HG03442 (cell line): Measurements from ENCODE around the gene AARS1.
"Not testable (repeated sequence)": the region's sequence is repeated elsewhere in the genome, so short reads cannot be mapped to it uniquely, and the experiment has no call there.

Experiments
- ATAC-seq: cut with Tn5 transposase; IDR thresholded peaks from one replicate; pipeline ENCODE4 v1.9.1; 2021; ENCODE audit warnings: mild to moderate bottlenecking, moderate library complexity; ENCODE audit not compliant: unreplicated experiment

The AARS1 gene

GRCh38 chr16:70226024-70226423, 63.3 kb downstream of the AARS1 start:
- not testable (repeated sequence) for ATAC-seq

DNA sequence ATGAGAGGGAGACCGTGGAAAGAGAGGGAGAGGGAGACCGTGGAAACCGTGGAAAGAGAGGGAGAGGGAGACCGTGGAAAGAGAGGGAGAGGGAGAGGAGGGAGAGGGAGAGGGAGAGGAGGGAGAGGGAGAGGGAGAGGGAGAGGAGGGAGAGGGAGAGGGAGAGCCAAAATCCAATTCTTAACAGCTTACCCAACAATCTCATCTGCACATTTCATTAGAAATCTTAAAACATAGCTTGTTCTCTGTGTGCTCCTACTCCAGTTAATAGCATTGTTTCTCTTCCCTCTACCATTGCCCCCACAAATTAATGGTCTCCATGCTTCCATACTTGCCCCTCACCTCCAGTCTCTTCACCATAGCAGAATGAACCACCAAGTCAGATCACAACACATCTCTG, 63.9 kb downstream of the AARS1 start:
- ATAC-seq, result not testable (repeated sequence)

- ATAC-seq, result not testable (repeated sequence)
These were observed 64.7 kb downstream of the AARS1 start for GRCh38 chr16:70224645-70225044.

- not testable (repeated sequence) for ATAC-seq
These were observed 65.3 kb downstream of the AARS1 start for GRCh38 chr16:70223971-70224513.

DNA sequence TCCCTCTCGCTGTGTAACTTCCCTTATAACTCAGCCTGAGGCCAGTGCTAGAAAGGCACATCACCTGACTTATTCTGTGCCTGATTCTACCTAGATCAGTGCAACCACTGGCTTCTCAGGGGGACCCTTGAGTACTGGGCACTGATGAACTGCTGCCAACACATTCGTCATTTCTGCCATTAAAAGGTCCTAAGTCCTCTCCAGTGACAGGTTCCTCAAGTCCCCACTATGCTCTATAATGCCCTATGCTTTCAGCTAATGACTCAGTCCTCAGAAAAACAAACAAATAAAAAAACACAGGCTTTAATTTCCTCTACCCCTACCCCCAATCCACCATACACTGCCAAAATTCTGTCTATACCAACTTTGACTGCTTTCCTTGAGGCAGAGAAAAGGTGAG, 66.1 kb downstream of the AARS1 start:
- not testable (repeated sequence) for ATAC-seq

GRCh38 chr16:70222574-70222973, 66.7 kb downstream of the AARS1 start:
- not testable (repeated sequence) for ATAC-seq

- ATAC-seq, result not testable (repeated sequence)
These were observed 70.7 kb downstream of the AARS1 start for GRCh38 chr16:70218586-70218985.

GRCh38 chr16:70206382-70206781, 82.9 kb downstream of the AARS1 start:
- not testable (repeated sequence) for ATAC-seq

DNA sequence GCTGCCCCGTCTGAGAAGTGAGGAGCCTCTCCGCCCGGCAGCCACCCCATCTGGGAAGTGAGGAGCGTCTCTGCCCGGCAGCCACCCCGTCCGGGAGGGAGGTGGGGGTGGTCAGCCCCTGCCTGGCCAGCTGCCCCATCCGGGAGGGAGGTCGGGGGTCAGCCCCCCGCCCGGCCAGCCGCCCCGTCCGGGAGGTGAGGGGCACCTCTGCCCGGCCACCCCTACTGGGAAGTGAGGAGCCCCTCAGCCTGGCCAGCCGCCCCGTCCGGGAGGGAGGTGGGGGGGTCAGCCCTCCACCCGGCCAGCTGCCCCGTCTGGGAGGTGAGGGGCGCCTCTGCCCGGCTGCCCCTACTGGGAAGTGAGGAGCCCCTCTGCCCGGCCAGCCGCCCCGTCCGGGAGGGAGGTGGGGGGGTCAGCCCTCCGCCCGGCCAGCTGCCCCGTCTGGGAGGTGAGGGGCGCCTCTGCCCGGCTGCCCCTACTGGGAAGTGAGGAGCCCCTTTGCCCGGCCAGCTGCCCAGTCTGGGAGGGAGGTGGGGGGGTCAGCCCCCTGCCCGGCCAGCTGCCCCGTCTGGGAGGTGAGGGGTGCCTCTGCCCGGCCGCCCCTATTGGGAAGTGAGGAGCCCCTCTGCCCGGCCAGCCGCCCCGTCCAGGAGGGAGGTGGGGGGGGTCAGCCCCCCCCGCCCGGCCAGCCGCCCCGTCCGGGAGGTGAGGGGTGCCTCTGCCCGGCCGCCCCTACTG, 84.5 kb downstream of the AARS1 start:
- ATAC-seq, result not testable (repeated sequence)

GRCh38 chr16:70204010-70204409, 85.3 kb downstream of the AARS1 start:
- ATAC-seq, result not testable (repeated sequence)

DNA sequence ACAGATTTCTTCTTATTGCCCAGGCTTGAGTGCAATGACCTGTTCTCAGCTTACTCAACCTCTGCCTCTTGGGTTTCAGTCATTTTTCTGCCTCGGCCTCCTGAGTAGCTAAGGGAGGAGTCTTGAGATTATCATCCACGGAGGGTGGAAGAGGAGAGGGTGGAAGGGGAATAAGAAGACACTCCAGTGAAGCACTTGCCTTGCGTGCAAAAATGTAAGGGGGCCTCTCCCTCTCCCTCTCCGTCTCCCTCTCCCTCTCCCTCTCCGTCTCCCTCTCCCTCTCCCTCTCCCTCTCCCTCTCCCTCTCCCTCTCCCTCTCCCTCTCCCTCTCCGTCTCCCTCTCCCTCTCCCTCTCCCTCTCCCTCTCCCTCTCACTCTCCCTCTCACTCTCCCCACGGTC, 85.8 kb downstream of the AARS1 start:
- ATAC-seq, result not testable (repeated sequence)
